ENCODE results near the gene ANKEF1.

Gene ANKEF1

GRCh38 chr20:9989066-9989724 lies 45.6 kb upstream of the ANKEF1 start:
- no peaks in the 10 kb centered on the region for H3K4me1 ChIP-seq (ENCODE audit: insufficient read depth, low read length)
- no peak overlapping the region for H3K27ac ChIP-seq (ENCODE audit: low read length)
- no peak for TF ChIP-seq EZH2 (IDR thresholded peaks at IDR 0.05; ENCODE audit: borderline replicate concordance, low read depth, low read length, severe bottlenecking)
- TF ChIP-seq CTCF (IDR thresholded peaks at IDR 0.05; ENCODE audit: borderline replicate concordance, extremely low read depth, low read length, poor library complexity, severe bottlenecking) = no peak
- no peaks in the 10 kb centered on the region for H3K79me2 ChIP-seq (ENCODE audit: insufficient read depth, low read length)
- H3K9me3 ChIP-seq (ENCODE audit: insufficient read depth, low read length, severe bottlenecking) = no peaks in the 10 kb centered on the region
- no peaks in the 10 kb centered on the region for H4K20me1 ChIP-seq (ENCODE audit: insufficient read depth, low read length)
- no peak overlapping the region for H3K4me2 ChIP-seq (ENCODE audit: insufficient read depth, low read length)
- H3K9ac ChIP-seq (ENCODE audit: low read depth, low read length) = no peak overlapping the region
- H3K27me3 ChIP-seq (ENCODE audit: insufficient read depth, low read length, poor library complexity) = peaks cover 3% of the 10 kb centered on the region
- DNase-seq = no peak
- H2AFZ ChIP-seq (ENCODE audit: low read depth, low read length) = no peak overlapping the region
- no peak overlapping the region for H3K4me3 ChIP-seq (ENCODE audit: low read depth in 1 of 2, low read length in 2 of 2)
- no peak for ATAC-seq (ENCODE audit: insufficient read depth, low read depth)
- no peaks in the 10 kb centered on the region for H3K36me3 ChIP-seq (ENCODE audit: insufficient read depth, low read length)

GRCh38 chr20:9993137-9993536 lies 41.6 kb upstream of the ANKEF1 start:
- no peak overlapping the region for H3K4me3 ChIP-seq (ENCODE audit: low read depth in 1 of 2, low read length in 2 of 2)
- TF ChIP-seq CTCF (IDR thresholded peaks at IDR 0.05; ENCODE audit: borderline replicate concordance, extremely low read depth, low read length, poor library complexity, severe bottlenecking) (no peak), EZH2 (IDR thresholded peaks at IDR 0.05; ENCODE audit: borderline replicate concordance, low read depth, low read length, severe bottlenecking) (no peak)
- H2AFZ ChIP-seq (ENCODE audit: low read depth, low read length) = no peak overlapping the region
- H4K20me1 ChIP-seq (ENCODE audit: insufficient read depth, low read length) = no peaks in the 10 kb centered on the region
- DNase-seq (no peak), ATAC-seq (ENCODE audit: insufficient read depth, low read depth) (no peak)
- H3K27ac ChIP-seq (ENCODE audit: low read length) = no peak overlapping the region
- no peaks in the 10 kb centered on the region for H3K27me3 ChIP-seq (ENCODE audit: insufficient read depth, low read length, poor library complexity)
- H3K79me2 ChIP-seq (ENCODE audit: insufficient read depth, low read length) = no peaks in the 10 kb centered on the region
- H3K36me3 ChIP-seq (ENCODE audit: insufficient read depth, low read length) = no peaks in the 10 kb centered on the region
- no peak overlapping the region for H3K9ac ChIP-seq (ENCODE audit: low read depth, low read length)
- no peaks in the 10 kb centered on the region for H3K4me1 ChIP-seq (ENCODE audit: insufficient read depth, low read length)
- H3K4me2 ChIP-seq (ENCODE audit: insufficient read depth, low read length) = no peak overlapping the region
- H3K9me3 ChIP-seq (ENCODE audit: insufficient read depth, low read length, severe bottlenecking) = no peaks in the 10 kb centered on the region

- Histone ChIP-seq H3K27ac (ENCODE audit: low read length) (no peak overlapping the region), H3K36me3 (ENCODE audit: insufficient read depth, low read length) (no peaks in the 10 kb centered on the region), H3K4me2 (ENCODE audit: insufficient read depth, low read length) (no peak overlapping the region), H3K27me3 (ENCODE audit: insufficient read depth, low read length, poor library complexity) (no peaks in the 10 kb centered on the region), H3K9ac (ENCODE audit: low read depth, low read length) (no peak overlapping the region), H4K20me1 (ENCODE audit: insufficient read depth, low read length) (no peaks in the 10 kb centered on the region), H3K9me3 (ENCODE audit: insufficient read depth, low read length, severe bottlenecking) (no peaks in the 10 kb centered on the region), H3K79me2 (ENCODE audit: insufficient read depth, low read length) (no peaks in the 10 kb centered on the region), H3K4me1 (ENCODE audit: insufficient read depth, low read length) (no peaks in the 10 kb centered on the region), H2AFZ (ENCODE audit: low read depth, low read length) (no peak overlapping the region), H3K4me3 (ENCODE audit: low read depth in 1 of 2, low read length in 2 of 2) (no peak overlapping the region)
- ATAC-seq (ENCODE audit: insufficient read depth, low read depth) = no peak
- TF ChIP-seq CTCF (IDR thresholded peaks at IDR 0.05; ENCODE audit: borderline replicate concordance, extremely low read depth, low read length, poor library complexity, severe bottlenecking) = no peak
- no peak for TF ChIP-seq EZH2 (IDR thresholded peaks at IDR 0.05; ENCODE audit: borderline replicate concordance, low read depth, low read length, severe bottlenecking)
- DNase-seq = no peak
These were observed 40.1 kb upstream of the ANKEF1 start for GRCh38 chr20:9994676-9995075.

Data from DND-41 (cell line).